HepG2 (cell line): ENCODE data around the gene NPSR1. TPM values are rescaled to one million over a fixed set of nuclear protein-coding genes. Genes with fewer than 3 reads are reported as not detected.
A peak's percentile ranks its signal among the peaks of the same experiment; 100 is the strongest.

Experiments used
- ASH2L ChIP-seq: fragments of 300-600, 200-600 bp; sonication (generic); IDR thresholded peaks from 2 replicates; pipeline ENCODE4 v1.7.0; 2017; ENCODE audit warnings: low read depth, mild to moderate bottlenecking, moderate library complexity, mixed read lengths, low read length; ENCODE audit not compliant: insufficient read length
- ELF1 ChIP-seq: sonication (generic); formaldehyde crosslinking; IDR thresholded peaks from 2 replicates; pipeline ENCODE4 v1.4.0; 2020; ENCODE audit warnings: missing genetic modification reagents
- EP300 ChIP-seq, 3 experiments: sonication (generic) in 1 of 3; formaldehyde crosslinking in 1 of 3; IDR thresholded peaks; 2 replicates each; pipeline versions ENCODE4 v1.5.1 to v1.6.1; 2011 to 2020; ENCODE audit warnings: low read depth in 2 of 3, low read length in 2 of 3, borderline replicate concordance in 1 of 3, improper control_type of control experiment in 1 of 3, mild to moderate bottlenecking in 1 of 3, missing genetic modification reagents in 1 of 3, moderate library complexity in 1 of 3
- FOXA1 ChIP-seq, 2 experiments: fragments of 450-650 bp in 1 of 2; sonication (generic) in 1 of 2; formaldehyde crosslinking in 1 of 2; IDR thresholded peaks; 2 replicates each; pipeline versions ENCODE4 v1.4.0 to v1.6.1; 2016 to 2020; ENCODE audit warnings: missing genetic modification reagents in 1 of 2
- FOXJ3 ChIP-seq: sonication (generic); formaldehyde crosslinking; IDR thresholded peaks from 2 replicates; pipeline ENCODE4 v1.4.0; 2020; ENCODE audit warnings: missing genetic modification reagents, mild to moderate bottlenecking, borderline replicate concordance
- GFI1 ChIP-seq: sonication (generic); formaldehyde crosslinking; IDR thresholded peaks from 2 replicates; pipeline ENCODE4 v1.5.0; 2020; ENCODE audit warnings: missing genetic modification reagents, mild to moderate bottlenecking, borderline replicate concordance
- HMGA1 ChIP-seq: sonication (generic); formaldehyde crosslinking; conservative IDR thresholded peaks from 2 replicates; pipeline ENCODE4 v1.4.0; 2020; ENCODE audit warnings: missing genetic modification reagents
- IRF9 ChIP-seq: sonication (generic); formaldehyde crosslinking; IDR thresholded peaks from 2 replicates; pipeline ENCODE4 v1.8.0; 2022; ENCODE audit warnings: missing genetic modification reagents, mild to moderate bottlenecking, borderline replicate concordance
- MED8 ChIP-seq: sonication (generic); formaldehyde crosslinking; IDR thresholded peaks from 2 replicates; pipeline ENCODE4 v1.8.1; 2023; ENCODE audit warnings: mild to moderate bottlenecking, missing genetic modification reagents; ENCODE audit not compliant: insufficient replicate concordance
- MYPOP ChIP-seq: sonication (generic); formaldehyde crosslinking; IDR thresholded peaks from 2 replicates; pipeline ENCODE4 v1.8.1; 2023; ENCODE audit warnings: mild to moderate bottlenecking, moderate library complexity, missing genetic modification reagents
- SKIL ChIP-seq: sonication (generic); formaldehyde crosslinking; IDR thresholded peaks from 2 replicates; pipeline ENCODE4 v1.8.0; 2022; ENCODE audit warnings: missing genetic modification reagents, mild to moderate bottlenecking, moderate library complexity, borderline replicate concordance
- TCF7 ChIP-seq: sonication (generic); IDR thresholded peaks from 2 replicates; pipeline ENCODE4 v1.6.1; 2016; ENCODE audit warnings: antibody characterized with exemption, low read depth
- ZBTB4 ChIP-seq: sonication (generic); formaldehyde crosslinking; IDR thresholded peaks from 2 replicates; pipeline ENCODE4 v1.4.0; 2020; ENCODE audit warnings: missing genetic modification reagents, mild to moderate bottlenecking, borderline replicate concordance
- ZIK1 ChIP-seq: sonication (generic); formaldehyde crosslinking; IDR thresholded peaks from 2 replicates; pipeline ENCODE4 v1.5.0; 2020; ENCODE audit warnings: mild to moderate bottlenecking, low read depth, missing genetic modification reagents, borderline replicate concordance
- ZNF160 ChIP-seq: sonication (generic); formaldehyde crosslinking; IDR thresholded peaks from 2 replicates; pipeline ENCODE4 v1.8.0; 2022; ENCODE audit warnings: mild to moderate bottlenecking, inconsistent platforms, missing genetic modification reagents
- ZNF556 ChIP-seq: sonication (generic); formaldehyde crosslinking; IDR thresholded peaks from 2 replicates; pipeline ENCODE4 v1.4.0; 2020; ENCODE audit warnings: mild to moderate bottlenecking, missing genetic modification reagents, borderline replicate concordance
- ZNF788 ChIP-seq: sonication (generic); formaldehyde crosslinking; IDR thresholded peaks from 2 replicates; pipeline ENCODE4 v1.5.0; 2020; ENCODE audit warnings: mild to moderate bottlenecking, missing genetic modification reagents, borderline replicate concordance
- ZNF878 ChIP-seq: sonication (generic); formaldehyde crosslinking; IDR thresholded peaks from 2 replicates; pipeline ENCODE4 v1.8.1; 2023; ENCODE audit warnings: mild to moderate bottlenecking, missing genetic modification reagents, moderate library complexity
- polyA plus RNA-seq, 8 experiments: library from polyadenylated mRNA; depleted of rRNA in 3 of 8; stranded (reverse) in 7 of 8; unstranded in 1 of 8; fragments of >200 nt; fragmentation: Illumina TruSeq in 4 of 8; extraction: Trizol in 4 of 8; gene quantifications; 2 replicates each; pipeline versions ENCODE4 v1.2.1 to v1.2.3, GENCODE V29; 2011 to 2016; ENCODE audit warnings: low read depth in 4 of 8, missing spikeins in 1 of 8, mixed read lengths in 1 of 8; ENCODE audit not compliant: insufficient read depth in 1 of 8
- total RNA-seq, 5 experiments: library from RNA; depleted of rRNA; stranded (reverse); fragments of >200 nt; fragmentation: Illumina TruSeq; extraction: Trizol; gene quantifications; 2 replicates each; pipeline ENCODE4 v1.2.3, GENCODE V29; 2016; ENCODE audit warnings: low read depth in 1 of 5

Gene NPSR1
- total and polyA plus RNA-seq, 2 of the 13 experiments (the other 11 are each of a cell fraction or from before 2014, with no cell fraction given): not detected

GRCh38 chr7:34747867-34748727, 90.1 kb downstream of the NPSR1 start (continued):
- TF ChIP-seq ZBTB4 (peak; percentile 58; the same call in 1 of the 2 replicates), HMGA1 (no peak), ZNF556 (peak; percentile 78), ZNF160 (CRISPR knock-in tag) (0 out of 2 replicates have a peak, but pooled peaks have one; percentile 38), EP300 (IDR thresholded peaks at IDR 0.05; ENCODE audit: low read depth in 2 of 2, low read length in 2 of 2) (peak; percentile 66 to 82; a peak in 3 of 4 replicates), EP300 (CRISPR knock-in tag; IDR thresholded peaks at IDR 0.05; ENCODE audit: borderline replicate concordance) (peak; percentile 75; the same call in 1 of the 2 replicates), MED8 (no peak), ZIK1 (peak; percentile 44; the same call in 1 of the 2 replicates), FOXA1 (IDR thresholded peaks at IDR 0.05) (0 out of 2 replicates have a peak, but pooled peaks have one; percentile 15), FOXA1 (CRISPR knock-in tag; IDR thresholded peaks at IDR 0.05) (peak; percentile 91), ZNF878 (CRISPR knock-in tag) (0 out of 2 replicates have a peak, but pooled peaks have one; percentile 57), TCF7 (peak; percentile 45; the same call in 1 of the 2 replicates), MYPOP (CRISPR knock-in tag) (peak; percentile 72; the same call in 1 of the 2 replicates), ZNF788 (CRISPR knock-in tag) (peak; percentile 67; the same call in 1 of the 2 replicates), FOXJ3 (peak; percentile 86; the same call in 1 of the 2 replicates), GFI1 (CRISPR knock-in tag) (peak; percentile 89), IRF9 (CRISPR knock-in tag) (peak; percentile 38; the same call in 1 of the 2 replicates), ELF1 (peak; percentile 67), SKIL (CRISPR knock-in tag) (peak; percentile 92), ASH2L (peak; percentile 41)
